Activated naive CD8-positive, alpha-beta T cell treated with anti-CD3 and anti-CD28 coated beads, Interleukin-2, amount 50 U/mL, for 24 hours (primary cell): ENCODE measurements around the gene THADA.
"Not testable (repeated sequence)": the region's sequence is repeated elsewhere in the genome, so short reads cannot be mapped to it uniquely, and the experiment has no call there.

ENCODE experiments used
- ATAC-seq: fragments of 150-1000 bp; cut with Tn5 transposase; one replicate; pipeline ENCODE4 v1.10.0; 2021
- DNase-seq: peaks from one replicate; pipeline ENCODE4 v3.0.0; 2021
- H3K27ac Mint-ChIP-seq: one replicate; pipeline ENCODE4 v1.8.0; 2021; ENCODE audit warnings: mild to moderate bottlenecking, mixed read lengths
- H3K27me3 Mint-ChIP-seq: one replicate; pipeline ENCODE4 v1.8.0; 2021; ENCODE audit warnings: mixed read lengths
- H3K36me3 Mint-ChIP-seq: one replicate; pipeline ENCODE4 v1.8.0; 2021; ENCODE audit warnings: low read depth, mixed read lengths
- H3K4me1 Mint-ChIP-seq: one replicate; pipeline ENCODE4 v1.8.0; 2021; ENCODE audit warnings: mixed read lengths
- H3K4me3 Mint-ChIP-seq: one replicate; pipeline ENCODE4 v1.8.0; 2021; ENCODE audit warnings: mild to moderate bottlenecking, moderate library complexity, mixed read lengths
- H3K9me3 Mint-ChIP-seq: one replicate; pipeline ENCODE4 v1.8.0; 2021; ENCODE audit warnings: mixed read lengths

The THADA gene

GRCh38 chr2:43410055-43410604 lies 185.7 kb downstream of the THADA start:
- H3K36me3 Mint-ChIP-seq = peaks cover 12% of the 10 kb centered on the region
- no peaks in the 10 kb centered on the region for H3K9me3 Mint-ChIP-seq
- DNase-seq = no peak
- H3K4me3 Mint-ChIP-seq = no peak overlapping the region
- H3K27me3 Mint-ChIP-seq = no peaks in the 10 kb centered on the region
- H3K27ac Mint-ChIP-seq = no peak overlapping the region
- no peak for ATAC-seq
- peaks cover 2% of the 10 kb centered on the region for H3K4me1 Mint-ChIP-seq

GRCh38 chr2:43408407-43409160 lies 187.3 kb downstream of the THADA start:
- H3K9me3 Mint-ChIP-seq = no peaks in the 10 kb centered on the region
- peaks cover 3% of the 10 kb centered on the region for H3K36me3 Mint-ChIP-seq
- DNase-seq (no peak), ATAC-seq (no peak)
- no peaks in the 10 kb centered on the region for H3K27me3 Mint-ChIP-seq
- H3K27ac Mint-ChIP-seq = no peak overlapping the region
- H3K4me1 Mint-ChIP-seq = peaks cover 2% of the 10 kb centered on the region
- H3K4me3 Mint-ChIP-seq = no peak overlapping the region

- no peak for DNase-seq
- H3K4me1 Mint-ChIP-seq = peaks cover 2% of the 10 kb centered on the region
- H3K36me3 Mint-ChIP-seq = peaks cover under 1% of the 10 kb centered on the region
- ATAC-seq = no peak
- no peaks in the 10 kb centered on the region for H3K9me3 Mint-ChIP-seq
- H3K4me3 Mint-ChIP-seq = no peak overlapping the region
- H3K27ac Mint-ChIP-seq = no peak overlapping the region
- H3K27me3 Mint-ChIP-seq = no peaks in the 10 kb centered on the region
Observed at GRCh38 chr2:43407935-43408334, 187.9 kb downstream of the THADA start.

- Mint-ChIP-seq H3K4me1 (peaks cover 14% of the 10 kb centered on the region), H3K36me3 (no peaks in the 10 kb centered on the region), H3K27me3 (no peaks in the 10 kb centered on the region), H3K4me3 (no peak overlapping the region), H3K9me3 (no peaks in the 10 kb centered on the region), H3K27ac (no peak overlapping the region)
- no peak for ATAC-seq
- DNase-seq = no peak
Observed at GRCh38 chr2:43406651-43407279, 189.1 kb downstream of the THADA start.

GRCh38 chr2:43405829-43406228 lies 190.0 kb downstream of the THADA start:
- Mint-ChIP-seq H3K4me1 (peaks cover 18% of the 10 kb centered on the region), H3K27ac (no peak overlapping the region), H3K4me3 (no peak overlapping the region), H3K27me3 (no peaks in the 10 kb centered on the region), H3K9me3 (no peaks in the 10 kb centered on the region), H3K36me3 (no peaks in the 10 kb centered on the region)
- DNase-seq (no peak), ATAC-seq (no peak)

- Mint-ChIP-seq H3K36me3 (peaks cover 16% of the 10 kb centered on the region), H3K9me3 (no peaks in the 10 kb centered on the region), H3K4me1 (peaks cover 16% of the 10 kb centered on the region), H3K4me3 (no peak overlapping the region), H3K27ac (peak overlapping the region; percentile 31), H3K27me3 (no peaks in the 10 kb centered on the region)
- ATAC-seq (peak; percentile 21), DNase-seq (no peak)
Observed at GRCh38 chr2:43402452-43402937, 193.3 kb downstream of the THADA start.

- Mint-ChIP-seq H3K27ac (peak overlapping the region; percentile 31), H3K36me3 (peaks cover 21% of the 10 kb centered on the region), H3K4me1 (peaks cover 16% of the 10 kb centered on the region), H3K27me3 (no peaks in the 10 kb centered on the region), H3K4me3 (no peak overlapping the region), H3K9me3 (no peaks in the 10 kb centered on the region)
- DNase-seq (peak; percentile 33), ATAC-seq (peak; percentile 94)
Observed at GRCh38 chr2:43402002-43402401, 193.8 kb downstream of the THADA start.

GRCh38 chr2:43400508-43400907 lies 195.3 kb downstream of the THADA start:
- H3K36me3 Mint-ChIP-seq = peaks cover 31% of the 10 kb centered on the region
- DNase-seq (no peak), ATAC-seq (no peak)
- H3K4me1 Mint-ChIP-seq = peaks cover 16% of the 10 kb centered on the region
- no peak overlapping the region for H3K27ac Mint-ChIP-seq
- no peaks in the 10 kb centered on the region for H3K9me3 Mint-ChIP-seq
- no peaks in the 10 kb centered on the region for H3K27me3 Mint-ChIP-seq
- H3K4me3 Mint-ChIP-seq = no peak overlapping the region

- no peak for DNase-seq
- ATAC-seq = no peak
- no peaks in the 10 kb centered on the region for H3K27me3 Mint-ChIP-seq
- peaks cover 16% of the 10 kb centered on the region for H3K4me1 Mint-ChIP-seq
- no peaks in the 10 kb centered on the region for H3K9me3 Mint-ChIP-seq
- H3K27ac Mint-ChIP-seq = no peak overlapping the region
- H3K4me3 Mint-ChIP-seq = no peak overlapping the region
- H3K36me3 Mint-ChIP-seq = peaks cover 37% of the 10 kb centered on the region
Observed at GRCh38 chr2:43399515-43400264, 196.1 kb downstream of the THADA start.

- ATAC-seq (no peak), DNase-seq (no peak)
- Mint-ChIP-seq H3K4me1 (peaks cover 16% of the 10 kb centered on the region), H3K4me3 (no peak overlapping the region), H3K27ac (no peak overlapping the region), H3K36me3 (peaks cover 41% of the 10 kb centered on the region), H3K9me3 (no peaks in the 10 kb centered on the region), H3K27me3 (no peaks in the 10 kb centered on the region)
Observed at GRCh38 chr2:43399098-43399497, 196.7 kb downstream of the THADA start.

- Mint-ChIP-seq H3K9me3 (no peaks in the 10 kb centered on the region), H3K4me1 (peaks cover 15% of the 10 kb centered on the region), H3K27ac (no peak overlapping the region), H3K27me3 (no peaks in the 10 kb centered on the region), H3K4me3 (no peak overlapping the region), H3K36me3 (peaks cover 53% of the 10 kb centered on the region)
- ATAC-seq (no peak), DNase-seq (no peak)
Observed at GRCh38 chr2:43397821-43398220, 198.0 kb downstream of the THADA start.

- H3K4me1 Mint-ChIP-seq = peaks cover 11% of the 10 kb centered on the region
Observed at GRCh38 chr2:43397411-43397810, 198.4 kb downstream of the THADA start.

GRCh38 chr2:43396344-43396743 lies 199.5 kb downstream of the THADA start:
- ATAC-seq = not testable (repeated sequence)

More at GRCh38 chr2:43397411-43397810, 198.4 kb downstream of the THADA start:
- ATAC-seq (no peak), DNase-seq (no peak)
- Mint-ChIP-seq H3K36me3 (peaks cover 53% of the 10 kb centered on the region), H3K27me3 (no peaks in the 10 kb centered on the region), H3K9me3 (no peaks in the 10 kb centered on the region), H3K4me3 (no peak overlapping the region), H3K27ac (no peak overlapping the region)

GRCh38 chr2:43393918-43394317 lies 201.9 kb downstream of the THADA start:
- no peaks in the 10 kb centered on the region for H3K27me3 Mint-ChIP-seq
- no peak overlapping the region for H3K27ac Mint-ChIP-seq
- ATAC-seq (no peak), DNase-seq (no peak)
- H3K4me3 Mint-ChIP-seq = no peak overlapping the region
- peaks cover 51% of the 10 kb centered on the region for H3K36me3 Mint-ChIP-seq
- H3K4me1 Mint-ChIP-seq = peaks cover 6% of the 10 kb centered on the region
- H3K9me3 Mint-ChIP-seq = no peaks in the 10 kb centered on the region

More at GRCh38 chr2:43396344-43396743, 199.5 kb downstream of the THADA start:
- H3K4me3 Mint-ChIP-seq, H3K4me1 Mint-ChIP-seq, H3K27ac Mint-ChIP-seq, DNase-seq, H3K9me3 Mint-ChIP-seq, H3K27me3 Mint-ChIP-seq: not testable (repeated sequence)
- H3K36me3 Mint-ChIP-seq = peaks cover 53% of the 10 kb centered on the region
